ENCODE results near the gene RO60.
A peak's percentile ranks its signal among the peaks of the same experiment; 100 is the strongest.

Gene RO60

DNA sequence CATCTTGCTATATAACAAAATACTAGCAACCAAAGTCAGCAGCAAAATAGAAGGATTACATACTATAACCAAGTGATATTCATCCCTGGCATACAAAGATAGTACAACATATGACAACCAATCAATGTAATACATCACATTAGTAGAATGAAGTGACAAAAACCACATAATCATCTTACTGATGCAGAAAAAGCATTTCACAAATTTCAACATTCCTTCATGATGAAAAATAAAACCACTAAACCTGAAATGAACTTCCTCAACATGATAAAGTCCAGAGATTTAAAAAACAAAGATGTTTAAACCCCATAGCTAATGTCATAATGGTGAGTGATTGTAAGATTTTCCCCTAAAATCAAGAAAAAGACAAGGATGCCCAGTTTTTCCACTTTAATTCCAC lies 18.6 kb downstream of the RO60 start:
- peak overlapping the region; percentile 58 for H3K27ac ChIP-seq
- H3K4me3 ChIP-seq (ENCODE audit: low read depth, low read length) = no peak overlapping the region
- in situ Hi-C loops (cut with HindIII; ENCODE audit: low pct_ligation_motif_present, low sequenced_read_pairs) = no loop called here
- no peak for DNase-seq
- peaks cover 32% of the 10 kb centered on the region for H3K36me3 ChIP-seq (replicated peaks)
- TF ChIP-seq, protein P1, sequence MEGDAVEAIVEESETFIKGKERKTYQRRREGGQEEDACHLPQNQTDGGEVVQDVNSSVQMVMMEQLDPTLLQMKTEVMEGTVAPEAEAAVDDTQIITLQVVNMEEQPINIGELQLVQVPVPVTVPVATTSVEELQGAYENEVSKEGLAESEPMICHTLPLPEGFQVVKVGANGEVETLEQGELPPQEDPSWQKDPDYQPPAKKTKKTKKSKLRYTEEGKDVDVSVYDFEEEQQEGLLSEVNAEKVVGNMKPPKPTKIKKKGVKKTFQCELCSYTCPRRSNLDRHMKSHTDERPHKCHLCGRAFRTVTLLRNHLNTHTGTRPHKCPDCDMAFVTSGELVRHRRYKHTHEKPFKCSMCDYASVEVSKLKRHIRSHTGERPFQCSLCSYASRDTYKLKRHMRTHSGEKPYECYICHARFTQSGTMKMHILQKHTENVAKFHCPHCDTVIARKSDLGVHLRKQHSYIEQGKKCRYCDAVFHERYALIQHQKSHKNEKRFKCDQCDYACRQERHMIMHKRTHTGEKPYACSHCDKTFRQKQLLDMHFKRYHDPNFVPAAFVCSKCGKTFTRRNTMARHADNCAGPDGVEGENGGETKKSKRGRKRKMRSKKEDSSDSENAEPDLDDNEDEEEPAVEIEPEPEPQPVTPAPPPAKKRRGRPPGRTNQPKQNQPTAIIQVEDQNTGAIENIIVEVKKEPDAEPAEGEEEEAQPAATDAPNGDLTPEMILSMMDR (IDR thresholded peaks at IDR 0.05; ENCODE audit: low read depth, low read length, missing control alignments) = no peak
- no peaks in the 10 kb centered on the region for H3K27me3 ChIP-seq (replicated peaks)

GRCh38 chr1:193079187-193079586 lies 19.8 kb downstream of the RO60 start:
- Histone ChIP-seq H3K36me3 (replicated peaks) (peaks cover 43% of the 10 kb centered on the region), H3K4me3 (ENCODE audit: low read depth, low read length) (no peak overlapping the region), H3K27ac (no peak overlapping the region), H3K27me3 (replicated peaks) (no peaks in the 10 kb centered on the region)
- DNase-seq = peak; percentile 37
- TF ChIP-seq, protein P1 (IDR thresholded peaks at IDR 0.05; ENCODE audit: low read depth, low read length, missing control alignments) = no peak
- in situ Hi-C loops (cut with HindIII; ENCODE audit: low pct_ligation_motif_present, low sequenced_read_pairs) = no loop called here

DNA sequence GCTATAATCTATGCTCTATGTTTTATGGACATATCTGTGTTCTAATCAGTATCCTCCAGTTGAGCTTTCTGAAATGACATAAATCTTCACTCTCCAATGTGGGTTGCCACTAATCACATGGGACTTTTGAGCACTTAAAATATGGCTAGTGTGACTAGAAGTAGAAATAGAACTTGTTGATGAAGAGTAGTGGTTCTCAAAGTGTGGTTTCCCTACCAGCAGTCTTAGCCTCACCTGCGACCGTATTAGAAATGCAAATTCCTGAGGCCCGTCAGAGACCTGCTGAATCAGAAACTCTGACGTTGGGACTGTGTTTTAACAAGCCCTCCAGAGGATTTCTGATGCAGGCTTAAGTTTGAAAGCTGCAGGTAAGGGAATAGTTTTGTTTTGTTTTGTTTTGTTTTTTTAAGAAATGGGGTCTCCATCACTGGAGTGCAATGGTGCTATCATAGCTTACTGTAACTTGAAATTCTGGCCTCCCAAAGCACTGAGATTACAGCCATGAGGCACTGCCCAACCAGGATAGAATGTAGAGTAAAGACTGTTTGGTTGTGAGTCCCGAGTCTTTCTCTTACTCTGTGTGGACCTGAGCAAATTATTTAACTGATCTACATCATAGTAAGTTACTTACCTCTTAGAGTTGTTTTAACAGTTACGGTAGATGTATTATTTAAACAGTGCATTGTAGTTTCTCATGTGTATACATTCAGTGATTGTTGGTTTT lies 24.1 kb downstream of the RO60 start:
- Histone ChIP-seq H3K27me3 (replicated peaks) (no peaks in the 10 kb centered on the region), H3K27ac (no peak overlapping the region), H3K36me3 (replicated peaks) (peaks cover 34% of the 10 kb centered on the region), H3K4me3 (ENCODE audit: low read depth, low read length) (no peak overlapping the region)
- in situ Hi-C loops (cut with HindIII; ENCODE audit: low pct_ligation_motif_present, low sequenced_read_pairs) = no loop called here
- TF ChIP-seq, protein P1 (IDR thresholded peaks at IDR 0.05; ENCODE audit: low read depth, low read length, missing control alignments) = no peak
- DNase-seq = no peak

DNA sequence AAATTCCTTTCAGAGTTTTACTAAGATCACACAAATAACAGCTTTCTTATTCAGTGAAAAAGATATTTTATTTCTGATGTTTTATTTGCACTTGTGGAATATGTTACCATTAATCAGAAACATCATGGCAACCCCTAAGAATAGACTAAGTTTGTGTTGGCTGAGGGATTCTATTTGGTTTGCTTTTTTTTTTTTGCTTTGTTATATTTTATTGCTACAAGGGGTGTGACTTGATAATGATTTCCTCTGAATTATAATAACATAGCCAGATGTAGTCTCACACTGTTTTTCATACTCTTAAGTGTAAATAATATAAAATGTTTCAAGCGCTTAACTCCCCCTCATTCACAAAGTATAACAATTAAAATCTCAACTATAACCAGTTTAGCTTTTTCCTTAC lies 25.9 kb downstream of the RO60 start:
- no peak overlapping the region for H3K27ac ChIP-seq
- no peak for DNase-seq
- H3K4me3 ChIP-seq (ENCODE audit: low read depth, low read length) = no peak overlapping the region
- peaks cover 23% of the 10 kb centered on the region for H3K36me3 ChIP-seq (replicated peaks)
- TF ChIP-seq, protein P1 (IDR thresholded peaks at IDR 0.05; ENCODE audit: low read depth, low read length, missing control alignments) = no peak
- H3K27me3 ChIP-seq (replicated peaks) = no peaks in the 10 kb centered on the region
- in situ Hi-C loops (cut with HindIII; ENCODE audit: low pct_ligation_motif_present, low sequenced_read_pairs) = no loop called here

DNA sequence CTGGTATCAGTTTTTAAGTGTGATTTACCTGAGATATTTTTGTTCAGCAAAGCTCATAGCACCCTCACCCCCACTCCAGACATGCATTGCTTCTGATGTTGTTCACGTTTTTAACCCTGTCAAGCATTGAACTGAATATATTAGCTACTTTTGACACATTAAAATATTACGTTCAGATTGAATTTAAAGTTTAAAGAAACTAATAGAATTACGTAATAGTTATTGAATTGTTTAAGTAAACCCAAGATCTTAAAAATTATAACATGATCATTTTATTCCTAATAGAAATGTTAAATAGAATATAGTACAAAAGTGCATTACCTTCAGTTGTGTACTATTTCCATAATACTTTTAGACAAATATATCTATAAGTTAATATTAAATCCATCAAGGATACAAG lies 26.9 kb downstream of the RO60 start:
- in situ Hi-C loops (cut with HindIII; ENCODE audit: low pct_ligation_motif_present, low sequenced_read_pairs) = no loop called here

More for the DNA sequence above, 26.9 kb downstream of the RO60 start:
- Histone ChIP-seq H3K27me3 (replicated peaks) (no peaks in the 10 kb centered on the region), H3K27ac (no peak overlapping the region), H3K4me3 (ENCODE audit: low read depth, low read length) (no peak overlapping the region), H3K36me3 (replicated peaks) (peaks cover 21% of the 10 kb centered on the region)
- TF ChIP-seq, protein P1 (IDR thresholded peaks at IDR 0.05; ENCODE audit: low read depth, low read length, missing control alignments) = no peak
- no peak for DNase-seq

All from brain microvascular endothelial cell (primary cell).